ENCODE results near the gene PKMYT1. TPM values are rescaled to one million over a fixed set of nuclear protein-coding genes. Genes with fewer than 3 reads are reported as not detected.

Gene PKMYT1
- total RNA-seq, 2 experiments from 2014 or later = 0.47 to 0.60 TPM

DNA sequence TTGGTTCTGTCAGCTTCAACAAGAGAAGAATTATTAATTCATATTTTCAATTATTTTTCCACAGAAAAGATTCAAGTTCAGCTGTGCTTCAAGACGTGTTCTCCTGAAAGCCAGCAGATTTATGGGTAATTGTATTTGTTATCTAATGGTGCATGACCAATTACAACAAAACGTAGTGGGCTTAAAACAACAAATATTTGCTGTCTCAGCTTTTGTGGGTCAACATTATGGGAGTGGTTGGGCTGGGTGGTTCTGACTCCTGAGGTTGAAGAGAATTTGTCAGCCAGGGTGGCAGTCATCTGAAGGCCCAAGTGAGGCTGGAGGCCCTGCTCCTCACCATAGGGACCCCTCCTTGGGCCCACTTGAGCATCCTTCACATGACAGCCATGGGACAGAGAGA is 40.3 kb downstream of the PKMYT1 start:
- intact Hi-C loops (cut with DNase I, micrococcal nuclease) = no loop called here
- DNase-seq (no peak), ATAC-seq (ENCODE audit: poor library complexity) (no peak)
- Mint-ChIP-seq H3K9me3 (no peaks in the 10 kb centered on the region), H3K27ac (no peak overlapping the region), H3K4me1 (ENCODE audit: low read depth) (no peaks in the 10 kb centered on the region), H3K36me3 (ENCODE audit: low read depth) (peaks cover 57% of the 10 kb centered on the region), H3K4me3 (no peak overlapping the region), H3K27me3 (no peaks in the 10 kb centered on the region)
- Histone ChIP-seq H3K4me1 (ENCODE audit: insufficient read depth, low read length) (no peaks in the 10 kb centered on the region), H3K9me3 (ENCODE audit: control insufficient read depth in 1 of 2, insufficient read depth in 1 of 2, low read length in 2 of 2) (no peaks in the 10 kb centered on the region), H3K4me3 (ENCODE audit: low read length) (no peak overlapping the region), H3K27me3 (ENCODE audit: control insufficient read depth in 1 of 2, insufficient read depth in 2 of 2, low read length in 2 of 2) (no peaks in the 10 kb centered on the region), H3K27ac (ENCODE audit: low read depth in 1 of 2, low read length in 2 of 2) (no peak overlapping the region), H3K36me3 (ENCODE audit: insufficient read depth, low read length) (peaks cover 52% of the 10 kb centered on the region)
- ChIA-PET POLR2A (no interaction called here), CTCF (no interaction called here)
- TF ChIP-seq, protein P1, sequence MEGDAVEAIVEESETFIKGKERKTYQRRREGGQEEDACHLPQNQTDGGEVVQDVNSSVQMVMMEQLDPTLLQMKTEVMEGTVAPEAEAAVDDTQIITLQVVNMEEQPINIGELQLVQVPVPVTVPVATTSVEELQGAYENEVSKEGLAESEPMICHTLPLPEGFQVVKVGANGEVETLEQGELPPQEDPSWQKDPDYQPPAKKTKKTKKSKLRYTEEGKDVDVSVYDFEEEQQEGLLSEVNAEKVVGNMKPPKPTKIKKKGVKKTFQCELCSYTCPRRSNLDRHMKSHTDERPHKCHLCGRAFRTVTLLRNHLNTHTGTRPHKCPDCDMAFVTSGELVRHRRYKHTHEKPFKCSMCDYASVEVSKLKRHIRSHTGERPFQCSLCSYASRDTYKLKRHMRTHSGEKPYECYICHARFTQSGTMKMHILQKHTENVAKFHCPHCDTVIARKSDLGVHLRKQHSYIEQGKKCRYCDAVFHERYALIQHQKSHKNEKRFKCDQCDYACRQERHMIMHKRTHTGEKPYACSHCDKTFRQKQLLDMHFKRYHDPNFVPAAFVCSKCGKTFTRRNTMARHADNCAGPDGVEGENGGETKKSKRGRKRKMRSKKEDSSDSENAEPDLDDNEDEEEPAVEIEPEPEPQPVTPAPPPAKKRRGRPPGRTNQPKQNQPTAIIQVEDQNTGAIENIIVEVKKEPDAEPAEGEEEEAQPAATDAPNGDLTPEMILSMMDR (IDR thresholded peaks at IDR 0.05) = no peak

GRCh38 chr16:2938206-2938605 is 42.0 kb downstream of the PKMYT1 start:
- no peaks in the 10 kb centered on the region for H3K4me1 ChIP-seq (ENCODE audit: insufficient read depth, low read length)
- H3K36me3 ChIP-seq (ENCODE audit: insufficient read depth, low read length) = peaks cover 62% of the 10 kb centered on the region
- Mint-ChIP-seq H3K36me3 (ENCODE audit: low read depth) (peaks cover 64% of the 10 kb centered on the region), H3K9me3 (no peaks in the 10 kb centered on the region), H3K4me3 (no peak overlapping the region), H3K27ac (no peak overlapping the region), H3K4me1 (ENCODE audit: low read depth) (no peaks in the 10 kb centered on the region), H3K27me3 (no peaks in the 10 kb centered on the region)
- H3K27ac ChIP-seq (ENCODE audit: low read depth in 1 of 2, low read length in 2 of 2) = no peak overlapping the region
- TF ChIP-seq, protein P1 (IDR thresholded peaks at IDR 0.05) = no peak
- ChIA-PET POLR2A (no interaction called here), CTCF (no interaction called here)
- DNase-seq (no peak), ATAC-seq (ENCODE audit: poor library complexity) (no peak)
- H3K27me3 ChIP-seq (ENCODE audit: control insufficient read depth in 1 of 2, insufficient read depth in 2 of 2, low read length in 2 of 2) = no peaks in the 10 kb centered on the region
- intact Hi-C loops (cut with DNase I, micrococcal nuclease) = no loop called here
- no peak overlapping the region for H3K4me3 ChIP-seq (ENCODE audit: low read length)
- no peaks in the 10 kb centered on the region for H3K9me3 ChIP-seq (ENCODE audit: control insufficient read depth in 1 of 2, insufficient read depth in 1 of 2, low read length in 2 of 2)

- H3K27ac ChIP-seq (ENCODE audit: low read depth in 1 of 2, low read length in 2 of 2) = no peak overlapping the region
- no peak overlapping the region for H3K4me3 ChIP-seq (ENCODE audit: low read length)
- ATAC-seq (ENCODE audit: poor library complexity) = no peak
- ChIA-PET CTCF (no interaction called here), POLR2A (no interaction called here)
- H3K4me1 Mint-ChIP-seq (ENCODE audit: low read depth) = no peaks in the 10 kb centered on the region
- TF ChIP-seq, protein P1 (IDR thresholded peaks at IDR 0.05) = no peak
- peaks cover 67% of the 10 kb centered on the region for H3K36me3 ChIP-seq (ENCODE audit: insufficient read depth, low read length)
- intact Hi-C loops (cut with DNase I, micrococcal nuclease) = no loop called here
- H3K9me3 Mint-ChIP-seq = no peaks in the 10 kb centered on the region
- H3K27ac Mint-ChIP-seq = no peak overlapping the region
- peaks cover 60% of the 10 kb centered on the region for H3K36me3 Mint-ChIP-seq (ENCODE audit: low read depth)
- H3K4me3 Mint-ChIP-seq = no peak overlapping the region
- DNase-seq = no peak
- H3K27me3 Mint-ChIP-seq = no peaks in the 10 kb centered on the region
- H3K9me3 ChIP-seq (ENCODE audit: control insufficient read depth in 1 of 2, insufficient read depth in 1 of 2, low read length in 2 of 2) = no peaks in the 10 kb centered on the region
- H3K27me3 ChIP-seq (ENCODE audit: control insufficient read depth in 1 of 2, insufficient read depth in 2 of 2, low read length in 2 of 2) = no peaks in the 10 kb centered on the region
- no peaks in the 10 kb centered on the region for H3K4me1 ChIP-seq (ENCODE audit: insufficient read depth, low read length)
Observed at GRCh38 chr16:2937170-2937569, 43.1 kb downstream of the PKMYT1 start.
